Cardiac septum (tissue), 1 donor: ENCODE data around the gene SRGAP1. TPM values are rescaled to one million over a fixed set of nuclear protein-coding genes. Genes with fewer than 3 reads are reported as not detected.
"Not testable (repeated sequence)": the region's sequence is repeated elsewhere in the genome, so short reads cannot be mapped to it uniquely, and the experiment has no call there.

Source experiments
- DNase-seq: peaks from one replicate; pipeline ENCODE4 v3.0.0-alpha.2; 2020; ENCODE audit warnings: low spot score
- intact Hi-C: fragments of 100-400 bp; cut with DNase I; formaldehyde crosslinking; loops from one replicate; pipeline ENCODE4 v1.14.0; 2022
- total RNA-seq: library from RNA; stranded (reverse); fragmentation: NEBNext Ultra II Directional; extraction: Animal tissue kit (Norgen Biotek cat#: 25700); gene quantifications from one replicate; pipeline ENCODE4 v1.2.1, GENCODE V29; 2021
- donor health status: DM: no; HTN: no; CAD: no.

Gene SRGAP1
- total RNA-seq, 1 donor from 2014 or later: 5.9 TPM

GRCh38 chr12:63862969-63863230 is 18.4 kb downstream of the SRGAP1 start:
- intact Hi-C loops: no loop called here
- DNase-seq: no peak

GRCh38 chr12:63863658-63864453 is 19.4 kb downstream of the SRGAP1 start:
- intact Hi-C loops: no loop called here
- no peak for DNase-seq

GRCh38 chr12:63864454-63864706 is 19.9 kb downstream of the SRGAP1 start:
- DNase-seq: no peak
- intact Hi-C loops: no loop called here

GRCh38 chr12:63865448-63865847 is 20.9 kb downstream of the SRGAP1 start:
- no peak for DNase-seq
- intact Hi-C loops: no loop called here

GRCh38 chr12:63867053-63867452 is 22.6 kb downstream of the SRGAP1 start:
- intact Hi-C loops: no loop called here
- DNase-seq: no peak

- intact Hi-C loops: no loop called here
These were observed 25.2 kb downstream of the SRGAP1 start for GRCh38 chr12:63869656-63870055.

GRCh38 chr12:63870838-63871237 is 26.3 kb downstream of the SRGAP1 start:
- no peak for DNase-seq
- intact Hi-C loops: no loop called here

More at GRCh38 chr12:63869656-63870055, 25.2 kb downstream of the SRGAP1 start:
- DNase-seq: no peak

- intact Hi-C loops: no loop called here
- DNase-seq: no peak
These were observed 30.5 kb downstream of the SRGAP1 start for GRCh38 chr12:63874897-63875480.

- intact Hi-C loops: no loop called here
- DNase-seq: no peak
These were observed 31.2 kb downstream of the SRGAP1 start for GRCh38 chr12:63875703-63876102.

- DNase-seq: no peak
- intact Hi-C loops: no loop called here
These were observed 32.5 kb downstream of the SRGAP1 start for GRCh38 chr12:63876980-63877379.

- no peak for DNase-seq
- intact Hi-C loops: no loop called here
These were observed 33.2 kb downstream of the SRGAP1 start for GRCh38 chr12:63877693-63878092.

- intact Hi-C loops, DNase-seq: not testable (repeated sequence)
These were observed 35.7 kb downstream of the SRGAP1 start for GRCh38 chr12:63880235-63880634.

GRCh38 chr12:63880742-63881263 is 36.3 kb downstream of the SRGAP1 start:
- DNase-seq: no peak
- intact Hi-C loops: no loop called here

GRCh38 chr12:63882844-63883243 is 38.3 kb downstream of the SRGAP1 start:
- no peak for DNase-seq
- intact Hi-C loops: no loop called here

GRCh38 chr12:63885401-63885800 is 40.9 kb downstream of the SRGAP1 start:
- intact Hi-C loops: no loop called here
- DNase-seq: no peak

GRCh38 chr12:63888908-63889635 is 44.6 kb downstream of the SRGAP1 start:
- intact Hi-C loops: no loop called here
- no peak for DNase-seq

- no peak for DNase-seq
- intact Hi-C loops: no loop called here
These were observed 45.4 kb downstream of the SRGAP1 start for GRCh38 chr12:63889721-63890509.

GRCh38 chr12:63893170-63893569 is 48.7 kb downstream of the SRGAP1 start:
- DNase-seq: no peak
- intact Hi-C loops: no loop called here

GRCh38 chr12:63894132-63894531 is 49.6 kb downstream of the SRGAP1 start:
- DNase-seq: no peak
- intact Hi-C loops: no loop called here

- no peak for DNase-seq
- intact Hi-C loops: no loop called here
These were observed 51.3 kb downstream of the SRGAP1 start for GRCh38 chr12:63895841-63896240.
